Vagina (tissue), 2 donors: ENCODE measurements around the gene MVD. TPM values are rescaled to one million over a fixed set of nuclear protein-coding genes. Genes with fewer than 3 reads are reported as not detected.

Experiments used
- DNase-seq, 2 donors: peaks; one replicate each; pipeline ENCODE4 v3.0.0-alpha.2; 2017; ENCODE audit errors: extremely low spot score in 2 of 2
- H3K27ac ChIP-seq: fragments of 200-600 bp; sonication (generic); one replicate; pipeline ENCODE4 v1.5.1; 2019
- H3K27me3 ChIP-seq: fragments of 200-600 bp; sonication (generic); one replicate; pipeline ENCODE4 v1.5.1; 2019
- H3K36me3 ChIP-seq, 2 donors: fragments of 200-600 bp; sonication (generic); one replicate each; pipeline ENCODE4 v1.5.1; 2017 to 2019
- H3K4me1 ChIP-seq: fragments of 200-600 bp; sonication (generic); one replicate; pipeline ENCODE4 v1.5.1; 2019
- H3K4me3 ChIP-seq, 2 donors: fragments of 200-600 bp; sonication (generic); 1 replicate in 1 of 2; 2 replicates in 1 of 2; pipeline ENCODE4 v1.5.1; 2016 to 2019
- H3K9me3 ChIP-seq: fragments of 200-600 bp; sonication (generic); one replicate; pipeline ENCODE4 v1.5.1; 2019
- POLR2A ChIP-seq, 2 donors: fragments of 450-650 bp; IDR thresholded peaks; one replicate each; pipeline ENCODE4 v1.6.1; 2017; ENCODE audit warnings: antibody characterized with exemption in 2 of 2, mild to moderate bottlenecking in 2 of 2, moderate library complexity in 2 of 2
- POLR2AphosphoS5 ChIP-seq, 2 donors: sonication (generic); formaldehyde crosslinking; IDR thresholded peaks; one replicate each; pipeline ENCODE4 v1.9.0; 2017; ENCODE audit warnings: antibody characterized with exemption in 2 of 2, mild to moderate bottlenecking in 2 of 2, low read depth in 1 of 2; ENCODE audit not compliant: insufficient read depth in 1 of 2
- intact Hi-C: fragments of 100-400 bp; cut with DNase I; formaldehyde crosslinking; loops from one replicate; pipeline ENCODE4 v1.15.1; 2023
- total RNA-seq: library from RNA; depleted of rRNA; stranded (reverse); fragments of >200 nt; gene quantifications from one replicate; pipeline ENCODE4 v1.2.3, GENCODE V29; 2016
- TF ChIP-seq, protein P1 (sequence below), 3 experiments: fragments of 450-650 bp in 2 of 3; fragments of 200-600 bp in 1 of 3; sonication (generic) in 1 of 3; IDR thresholded peaks; one replicate each; pipeline ENCODE4 v1.5.1; 2017 to 2019; ENCODE audit warnings: antibody characterized with exemption in 3 of 3, mild to moderate bottlenecking in 2 of 3, moderate library complexity in 2 of 3

The MVD gene
- total RNA-seq, 1 donor from 2014 or later: 33.1 TPM

DNA sequence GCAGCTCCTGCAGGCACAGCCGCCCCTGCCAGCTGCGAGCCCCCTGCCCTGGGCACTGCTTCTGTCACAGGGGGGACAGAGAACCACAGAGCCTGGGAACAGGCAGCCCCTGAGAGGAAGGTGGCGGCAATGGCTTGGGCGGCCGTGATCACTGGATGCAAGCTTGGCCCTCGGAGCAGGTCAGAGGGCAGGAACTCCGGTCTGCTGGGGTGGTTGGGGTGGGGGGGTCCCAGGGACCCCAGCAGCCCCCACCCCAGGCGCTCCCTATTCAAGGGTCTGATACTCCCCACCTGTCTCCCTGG is 10.2 kb downstream of the MVD start:
- intact Hi-C loops: no loop called here
- H3K9me3 ChIP-seq: no peaks in the 10 kb centered on the region
- DNase-seq: no peak
- peaks cover 27% of the 10 kb centered on the region for H3K4me1 ChIP-seq
- TF ChIP-seq POLR2AphosphoS5 (IDR thresholded peaks at IDR 0.05; ENCODE audit: insufficient read depth in 1 of 2, low read depth in 1 of 2): no peak
- TF ChIP-seq, protein P1, sequence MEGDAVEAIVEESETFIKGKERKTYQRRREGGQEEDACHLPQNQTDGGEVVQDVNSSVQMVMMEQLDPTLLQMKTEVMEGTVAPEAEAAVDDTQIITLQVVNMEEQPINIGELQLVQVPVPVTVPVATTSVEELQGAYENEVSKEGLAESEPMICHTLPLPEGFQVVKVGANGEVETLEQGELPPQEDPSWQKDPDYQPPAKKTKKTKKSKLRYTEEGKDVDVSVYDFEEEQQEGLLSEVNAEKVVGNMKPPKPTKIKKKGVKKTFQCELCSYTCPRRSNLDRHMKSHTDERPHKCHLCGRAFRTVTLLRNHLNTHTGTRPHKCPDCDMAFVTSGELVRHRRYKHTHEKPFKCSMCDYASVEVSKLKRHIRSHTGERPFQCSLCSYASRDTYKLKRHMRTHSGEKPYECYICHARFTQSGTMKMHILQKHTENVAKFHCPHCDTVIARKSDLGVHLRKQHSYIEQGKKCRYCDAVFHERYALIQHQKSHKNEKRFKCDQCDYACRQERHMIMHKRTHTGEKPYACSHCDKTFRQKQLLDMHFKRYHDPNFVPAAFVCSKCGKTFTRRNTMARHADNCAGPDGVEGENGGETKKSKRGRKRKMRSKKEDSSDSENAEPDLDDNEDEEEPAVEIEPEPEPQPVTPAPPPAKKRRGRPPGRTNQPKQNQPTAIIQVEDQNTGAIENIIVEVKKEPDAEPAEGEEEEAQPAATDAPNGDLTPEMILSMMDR (IDR thresholded peaks at IDR 0.05): no peak
- TF ChIP-seq POLR2A (IDR thresholded peaks at IDR 0.05): no peak
- H3K4me3 ChIP-seq: no peak overlapping the region
- H3K36me3 ChIP-seq: no peaks in the 10 kb centered on the region
- no peak overlapping the region for H3K27ac ChIP-seq
- H3K27me3 ChIP-seq: no peaks in the 10 kb centered on the region

DNA sequence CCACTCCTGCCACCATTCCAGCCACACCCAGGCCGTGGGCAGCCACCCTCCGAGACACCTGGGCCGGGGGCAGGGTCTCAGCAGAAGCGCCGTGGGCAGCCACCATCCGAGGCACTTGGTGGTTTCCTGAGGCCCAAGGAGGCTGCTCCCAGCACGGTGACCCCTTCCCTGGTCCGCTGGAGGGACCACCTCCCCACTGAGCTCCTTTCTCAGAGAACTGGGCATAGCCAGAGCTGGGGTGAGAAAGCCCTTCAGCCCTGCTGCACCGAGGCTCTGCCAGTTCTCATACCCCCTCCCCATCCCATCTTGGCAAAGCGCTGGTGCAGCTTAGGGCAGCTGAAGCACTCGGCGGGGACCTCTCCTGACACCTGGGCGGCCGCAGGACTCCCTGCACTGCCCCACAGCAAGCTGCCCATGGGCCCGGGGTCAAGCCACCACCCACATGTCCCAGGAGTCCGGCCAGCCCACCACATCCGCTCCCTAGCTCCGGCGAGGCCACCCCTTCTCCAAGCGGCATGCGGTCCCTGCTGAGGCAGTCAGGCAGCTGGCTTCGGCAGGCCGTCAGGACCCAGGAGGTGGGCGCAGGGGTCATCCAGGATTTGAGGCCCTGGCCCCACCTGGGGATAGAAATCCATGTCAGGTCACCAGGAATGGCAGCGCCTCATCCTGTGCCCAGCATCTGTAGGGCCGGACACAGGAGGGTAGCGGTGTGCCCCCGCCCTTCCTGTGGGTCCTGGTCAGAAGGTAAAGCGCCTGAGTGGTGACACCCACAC is 10.7 kb downstream of the MVD start:
- peak overlapping the region; percentile 71 for H3K27ac ChIP-seq
- H3K9me3 ChIP-seq: no peaks in the 10 kb centered on the region
- H3K27me3 ChIP-seq: no peaks in the 10 kb centered on the region
- peaks cover 27% of the 10 kb centered on the region for H3K4me1 ChIP-seq
- H3K4me3 ChIP-seq: no peak overlapping the region
- TF ChIP-seq POLR2A (IDR thresholded peaks at IDR 0.05): no peak
- no peak for TF ChIP-seq POLR2AphosphoS5 (IDR thresholded peaks at IDR 0.05; ENCODE audit: insufficient read depth in 1 of 2, low read depth in 1 of 2)
- TF ChIP-seq, protein P1 (IDR thresholded peaks at IDR 0.05): no peak
- DNase-seq: no peak
- intact Hi-C loops: no loop called here
- H3K36me3 ChIP-seq: no peaks in the 10 kb centered on the region

DNA sequence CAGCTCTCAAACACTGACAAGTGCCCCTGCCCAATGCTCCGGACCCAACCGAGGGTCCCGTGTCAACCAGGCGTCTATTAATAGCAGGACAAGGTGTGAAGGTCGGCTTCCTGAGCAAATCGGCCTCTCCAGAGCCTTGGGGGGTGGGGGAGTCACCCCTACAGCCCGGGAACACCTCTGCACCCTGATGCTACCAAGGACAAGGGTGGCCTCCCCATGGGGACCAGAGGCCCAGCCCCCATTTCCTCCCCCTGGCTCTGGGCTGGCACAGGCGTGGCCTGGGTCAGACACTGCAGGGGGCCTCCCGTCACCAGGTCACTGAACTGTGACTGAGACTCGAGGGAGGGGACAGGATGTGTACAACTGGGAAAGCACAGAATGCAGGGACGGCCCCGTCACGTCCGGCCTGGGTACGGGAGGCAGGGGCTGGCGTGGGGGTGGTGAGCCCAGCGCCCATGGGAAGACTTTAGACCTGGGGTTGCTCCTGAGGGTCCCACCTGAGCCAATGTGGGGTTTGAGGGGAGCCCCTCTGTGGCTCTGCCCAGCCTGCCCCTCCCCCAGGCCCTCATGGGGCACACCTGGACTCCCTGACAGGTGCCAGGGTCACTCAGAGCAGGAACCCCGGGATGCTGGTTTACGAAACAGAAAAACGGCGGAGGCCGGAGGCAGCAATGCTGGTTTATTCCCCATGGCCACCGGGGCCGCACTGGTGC is 11.5 kb downstream of the MVD start:
- Histone ChIP-seq H3K4me1 (peaks cover 27% of the 10 kb centered on the region), H3K27me3 (no peaks in the 10 kb centered on the region), H3K36me3 (no peaks in the 10 kb centered on the region), H3K4me3 (peak overlapping the region; percentile 73 to 74), H3K27ac (peak overlapping the region; percentile 71), H3K9me3 (no peaks in the 10 kb centered on the region)
- DNase-seq: no peak
- intact Hi-C loops: no loop called here
- TF ChIP-seq, protein P1 (IDR thresholded peaks at IDR 0.05): no peak
- peak in 1 of 2 donors; percentile 37 for TF ChIP-seq POLR2AphosphoS5 (IDR thresholded peaks at IDR 0.05; ENCODE audit: insufficient read depth in 1 of 2, low read depth in 1 of 2)
- no peak for TF ChIP-seq POLR2A (IDR thresholded peaks at IDR 0.05)

DNA sequence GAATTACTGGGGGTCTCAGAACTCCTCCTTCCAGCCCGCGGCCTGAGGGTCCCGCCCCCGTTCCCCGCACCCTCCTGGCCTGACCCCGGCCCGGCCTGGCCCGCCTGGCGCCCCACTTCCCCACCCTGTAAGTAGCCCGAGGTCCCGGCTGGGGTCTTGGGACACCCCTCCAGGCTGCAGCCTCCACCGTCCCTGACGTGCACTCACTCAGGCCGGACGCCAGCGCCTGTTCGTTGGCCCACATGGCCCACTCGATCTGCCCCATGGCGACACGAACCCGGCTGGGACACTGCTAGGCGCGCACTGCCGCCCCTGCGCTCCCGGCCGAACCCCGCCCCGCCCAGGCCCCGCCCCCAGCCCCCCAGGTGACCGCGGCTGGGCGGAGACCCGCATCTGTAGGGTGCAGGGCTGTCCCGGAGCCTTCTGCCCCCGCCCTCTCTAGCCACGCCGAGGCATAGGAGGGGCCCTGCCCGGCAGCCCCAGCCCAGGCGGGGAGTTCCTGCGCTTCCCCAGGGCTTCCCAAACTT is 12.1 kb downstream of the MVD start, which contains the start of gene CYBA:
TSS of gene CYBA (minus strand) at position 305 of the 527 bp plus-strand sequence. CDS start at position 265, 40 bp downstream.
- DNase-seq: no peak
- no peaks in the 10 kb centered on the region for H3K36me3 ChIP-seq
- no peaks in the 10 kb centered on the region for H3K27me3 ChIP-seq
- TF ChIP-seq POLR2A (IDR thresholded peaks at IDR 0.05) (no peak), POLR2AphosphoS5 (IDR thresholded peaks at IDR 0.05; ENCODE audit: insufficient read depth in 1 of 2, low read depth in 1 of 2) (peak in 1 of 2 donors; percentile 59)
- TF ChIP-seq, protein P1 (IDR thresholded peaks at IDR 0.05): no peak
- intact Hi-C loops: no loop called here
- H3K4me1 ChIP-seq: peaks cover 27% of the 10 kb centered on the region
- H3K4me3 ChIP-seq: peak within 1 kb of the TSS; percentile 73 to 74
- no peaks in the 10 kb centered on the region for H3K9me3 ChIP-seq
- H3K27ac ChIP-seq: peak within 1 kb of the TSS; percentile 71
